H7 (cell line): Measurements from ENCODE around the gene KCNJ9. TPM values are rescaled to one million over a fixed set of nuclear protein-coding genes. Genes with fewer than 3 reads are reported as not detected.

Source experiments
- DNase-seq: peaks from one replicate; pipeline ENCODE4 v3.0.0; 2012
- H3K27me3 ChIP-seq: 2 replicates; pipeline ENCODE4 v1.6.0; 2011; ENCODE audit warnings: mild to moderate bottlenecking, low read length; ENCODE audit not compliant: control insufficient read depth, insufficient read depth
- H3K36me3 ChIP-seq: replicated peaks from 2 replicates; pipeline ENCODE4 v1.5.1; 2011; ENCODE audit warnings: low read length; ENCODE audit not compliant: control insufficient read depth, insufficient read depth
- H3K4me3 ChIP-seq: 2 replicates; pipeline ENCODE4 v1.5.1; 2011; ENCODE audit warnings: low read depth, mild to moderate bottlenecking, control low read depth, low read length, moderate library complexity; ENCODE audit not compliant: insufficient read depth
- total RNA-seq: library from RNA; depleted of rRNA; stranded (reverse); fragments of >200 nt; shearing (Covaris generic); gene quantifications from 2 replicates; pipeline ENCODE4 v1.2.3, GENCODE V29; 2014

The KCNJ9 gene
- total RNA-seq, 1 experiment from 2014 or later, result not detected

DNA sequence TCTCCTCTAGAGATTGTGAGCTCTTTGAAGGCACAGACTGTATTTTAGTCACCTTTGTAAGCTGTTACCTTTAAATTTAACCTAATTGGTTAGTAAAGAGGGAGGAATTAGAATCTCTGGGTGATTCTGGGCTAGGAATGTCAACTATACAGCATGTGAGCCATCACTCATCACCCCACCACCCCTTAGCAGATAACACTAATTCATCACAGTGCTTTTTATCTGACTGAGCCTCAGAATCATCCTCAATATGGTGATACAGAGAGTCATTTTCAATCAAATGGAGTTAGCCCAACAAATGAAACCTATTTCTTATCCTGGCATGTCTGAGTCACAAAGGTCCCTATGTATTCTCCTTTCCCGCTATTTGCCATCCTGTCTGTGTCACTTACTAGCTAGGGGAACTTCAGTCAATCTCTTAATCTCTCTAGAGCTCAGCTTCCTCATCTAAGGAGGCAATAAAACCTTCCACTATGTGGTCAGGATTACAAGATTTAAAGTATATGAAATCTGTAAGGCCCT, 24.6 kb upstream of the KCNJ9 start:
- no peak overlapping the region for H3K4me3 ChIP-seq
- peaks cover 22% of the 10 kb centered on the region; the same call in 1 of the 2 replicates for H3K27me3 ChIP-seq
- no peak for DNase-seq
- H3K36me3 ChIP-seq, result no peaks in the 10 kb centered on the region

DNA sequence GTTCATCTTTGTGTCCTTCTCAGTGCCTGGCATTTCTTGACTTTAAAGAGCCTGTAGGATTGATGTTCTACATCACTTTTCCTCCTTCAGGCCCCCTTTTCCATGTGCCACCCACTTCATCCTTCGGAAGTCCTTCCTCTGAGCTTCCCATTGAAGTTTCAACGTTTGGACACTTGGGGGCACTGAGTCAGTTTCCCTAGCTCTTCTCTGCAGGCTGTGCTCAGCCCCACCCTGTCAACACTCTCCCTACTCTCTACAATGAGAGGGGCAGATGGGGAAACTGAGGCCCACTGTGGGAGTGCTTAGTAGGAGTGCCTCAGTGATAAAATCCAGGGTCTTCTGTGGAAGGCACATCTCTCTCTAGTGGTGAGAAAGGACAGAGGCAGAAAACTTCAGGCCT, 23.3 kb upstream of the KCNJ9 start:
- Histone ChIP-seq H3K36me3 (no peaks in the 10 kb centered on the region), H3K27me3 (peaks cover 16% of the 10 kb centered on the region; the same call in 1 of the 2 replicates), H3K4me3 (no peak overlapping the region)
- peak; percentile 53 for DNase-seq

DNA sequence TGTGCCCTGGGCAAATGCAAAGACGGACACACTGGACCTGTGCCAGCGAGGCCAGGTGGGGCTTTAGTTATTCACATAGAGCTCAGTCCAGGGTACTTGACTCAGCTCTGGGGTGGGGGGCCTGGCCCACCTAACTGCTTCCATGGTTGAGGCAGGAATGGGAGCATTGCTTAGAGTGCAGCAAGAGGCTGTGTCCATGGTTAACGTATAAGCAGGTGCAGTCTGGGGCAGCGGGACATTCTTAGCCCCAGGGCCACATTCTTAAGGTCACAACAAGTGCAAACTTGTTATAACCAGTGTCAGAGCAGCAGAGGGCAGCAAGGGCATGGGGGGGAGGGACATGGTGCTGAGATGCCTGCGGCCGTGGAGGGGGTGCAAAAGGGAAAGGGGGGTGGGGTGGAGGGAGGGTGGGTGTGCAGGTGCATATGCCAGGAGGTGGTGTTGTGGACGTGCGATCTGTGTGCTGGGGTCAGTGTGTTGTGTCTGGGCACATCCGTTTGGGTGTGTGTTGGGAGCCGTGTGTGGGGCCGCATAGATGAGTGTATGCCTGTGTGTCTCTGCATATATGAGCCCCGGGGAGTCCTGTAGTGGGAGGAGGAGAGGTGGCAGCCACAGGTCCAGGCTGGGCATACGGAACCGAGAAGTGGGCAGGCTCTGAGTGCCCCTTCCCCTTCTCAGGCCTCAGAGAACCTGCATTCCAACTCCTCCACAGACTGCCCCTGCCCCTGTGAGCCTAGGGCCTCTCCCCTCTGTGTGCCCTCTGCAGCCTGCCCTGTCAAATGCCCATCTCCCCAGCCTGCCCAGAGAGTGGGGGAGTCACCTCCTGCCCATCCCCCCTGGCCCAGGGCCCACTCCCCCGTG, 19.7 kb upstream of the KCNJ9 start:
- H3K4me3 ChIP-seq, result no peak overlapping the region
- peaks cover 8% of the 10 kb centered on the region; the same call in 1 of the 2 replicates for H3K27me3 ChIP-seq
- DNase-seq, result peak; percentile 80
- H3K36me3 ChIP-seq, result no peaks in the 10 kb centered on the region

DNA sequence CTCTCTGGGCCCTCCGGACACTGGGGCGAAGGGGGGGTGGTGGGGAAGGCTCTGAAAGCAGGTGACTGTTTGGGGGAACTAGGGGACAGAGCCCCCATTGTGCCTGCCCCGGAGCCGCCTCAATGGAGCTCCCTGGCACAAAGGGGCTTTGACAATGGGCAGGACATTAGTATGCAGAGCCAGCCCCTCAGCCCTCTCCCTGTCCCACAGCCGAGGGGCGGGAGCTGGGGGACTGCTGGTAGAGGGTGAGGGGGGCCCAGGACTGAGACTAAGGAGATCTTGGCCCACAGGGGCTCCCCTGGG, 19.2 kb upstream of the KCNJ9 start:
- peaks cover 12% of the 10 kb centered on the region; the same call in 1 of the 2 replicates for H3K27me3 ChIP-seq
- no peaks in the 10 kb centered on the region for H3K36me3 ChIP-seq
- DNase-seq, result peak; percentile 72
- no peak overlapping the region for H3K4me3 ChIP-seq

DNA sequence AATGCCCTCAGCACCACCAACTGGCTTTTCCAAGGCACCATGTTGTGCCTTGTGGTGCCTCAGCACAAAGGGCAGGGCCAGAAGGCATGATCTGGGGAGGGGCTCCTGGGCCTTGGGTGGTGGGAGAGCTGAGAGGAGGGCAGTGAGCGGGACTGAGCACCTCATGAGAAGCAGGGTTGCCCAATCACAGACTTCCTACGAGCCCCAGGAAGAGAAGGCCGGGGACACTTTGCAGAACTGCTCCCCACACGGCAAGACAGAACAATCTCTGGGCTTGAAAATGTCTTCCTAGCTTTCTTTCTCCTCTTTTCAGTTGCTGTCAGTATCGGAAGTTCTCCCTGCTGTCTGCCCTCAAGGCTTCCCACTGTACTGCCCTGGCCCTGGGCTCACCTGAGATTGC, 18.2 kb upstream of the KCNJ9 start:
- DNase-seq, result no peak
- Histone ChIP-seq H3K36me3 (no peaks in the 10 kb centered on the region), H3K4me3 (no peak overlapping the region), H3K27me3 (peaks cover 18% of the 10 kb centered on the region)

DNA sequence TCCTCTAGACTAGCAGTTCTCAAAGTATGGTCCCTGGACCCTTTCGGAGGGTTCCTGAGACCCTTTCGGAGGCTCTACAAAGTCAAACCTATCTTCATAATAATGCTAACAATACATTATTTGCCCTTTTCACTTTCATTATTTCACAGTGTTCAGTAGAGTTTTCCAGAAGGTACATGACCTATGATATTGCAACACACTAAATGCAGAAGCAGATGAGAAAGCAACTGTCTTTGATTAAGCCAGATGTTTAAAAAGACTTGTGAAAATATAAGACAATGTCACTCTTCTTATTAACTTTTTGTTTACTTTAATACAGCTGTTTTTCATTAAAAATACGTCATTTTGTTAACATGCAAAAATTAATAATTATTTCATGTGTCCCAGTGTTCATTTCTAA, 17.2 kb upstream of the KCNJ9 start:
- no peaks in the 10 kb centered on the region for H3K36me3 ChIP-seq
- DNase-seq, result no peak
- peaks cover 28% of the 10 kb centered on the region for H3K27me3 ChIP-seq
- no peak overlapping the region for H3K4me3 ChIP-seq

DNA sequence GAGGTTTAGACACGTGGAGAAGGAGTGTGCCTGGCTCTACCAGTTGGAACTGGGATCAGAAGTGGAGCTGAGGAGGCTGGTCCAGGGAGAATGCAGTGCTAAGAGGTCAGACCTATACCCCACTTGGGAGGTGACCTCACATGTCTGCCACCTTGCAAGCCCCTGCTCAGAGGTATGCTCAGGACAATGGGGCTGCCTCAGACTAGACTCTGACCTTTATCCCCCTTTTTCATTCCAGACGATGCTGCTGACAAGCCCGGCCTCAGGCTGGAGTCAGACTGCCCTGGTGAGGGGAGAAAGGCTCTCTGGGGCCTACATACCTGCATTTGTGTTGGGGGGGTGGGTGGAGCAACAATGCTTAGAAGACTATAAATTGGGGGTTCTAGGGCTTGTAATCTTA, 16.6 kb upstream of the KCNJ9 start:
- Histone ChIP-seq H3K4me3 (no peak overlapping the region), H3K27me3 (peaks cover 32% of the 10 kb centered on the region), H3K36me3 (no peaks in the 10 kb centered on the region)
- no peak for DNase-seq

DNA sequence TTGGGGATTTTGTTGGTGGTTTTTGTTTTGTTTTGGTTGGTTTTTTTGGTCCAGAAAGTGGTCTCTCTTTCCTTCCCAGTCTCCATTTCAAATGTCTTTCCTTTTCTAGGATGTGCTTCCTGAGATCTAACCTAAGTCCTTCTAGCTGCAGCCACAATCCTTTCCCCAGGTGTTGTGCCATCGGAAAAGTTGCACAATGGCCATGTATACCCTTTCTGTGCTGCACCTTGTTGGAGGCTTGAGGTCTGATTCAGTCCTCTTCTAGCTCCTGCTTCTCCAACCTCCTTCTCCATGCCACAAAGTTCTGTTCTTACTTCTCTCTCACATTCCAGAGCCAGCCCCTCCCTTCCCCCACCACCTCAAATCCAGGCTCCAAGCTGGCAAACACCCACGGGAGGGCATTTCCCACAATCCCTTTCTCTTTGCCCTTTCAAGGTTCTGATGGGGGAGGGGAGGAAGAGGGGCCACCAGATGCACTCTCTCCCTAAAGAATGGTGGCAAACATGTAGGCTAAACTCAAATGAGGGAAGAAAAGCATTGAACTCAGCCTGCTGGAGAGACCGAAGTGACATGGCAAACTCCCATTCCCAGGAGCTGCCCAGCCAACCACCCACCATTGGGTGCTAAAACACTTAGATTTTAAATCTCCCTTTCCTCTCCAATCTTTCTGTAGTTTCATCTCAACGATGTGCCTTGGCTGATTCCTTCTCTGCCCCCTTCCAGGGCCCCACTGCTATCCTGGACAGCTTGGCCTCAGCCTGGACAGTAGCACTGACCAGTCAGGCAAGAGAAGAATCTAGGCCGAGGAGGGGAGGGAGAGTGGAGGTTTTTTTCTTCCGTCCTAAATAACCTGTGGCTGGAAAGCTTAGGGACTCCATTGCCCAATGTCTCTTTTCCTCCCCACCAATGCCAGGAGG, 14.3 kb upstream of the KCNJ9 start:
- H3K27me3 ChIP-seq, result peaks cover 51% of the 10 kb centered on the region
- H3K4me3 ChIP-seq, result no peak overlapping the region
- no peaks in the 10 kb centered on the region for H3K36me3 ChIP-seq
- DNase-seq, result no peak

DNA sequence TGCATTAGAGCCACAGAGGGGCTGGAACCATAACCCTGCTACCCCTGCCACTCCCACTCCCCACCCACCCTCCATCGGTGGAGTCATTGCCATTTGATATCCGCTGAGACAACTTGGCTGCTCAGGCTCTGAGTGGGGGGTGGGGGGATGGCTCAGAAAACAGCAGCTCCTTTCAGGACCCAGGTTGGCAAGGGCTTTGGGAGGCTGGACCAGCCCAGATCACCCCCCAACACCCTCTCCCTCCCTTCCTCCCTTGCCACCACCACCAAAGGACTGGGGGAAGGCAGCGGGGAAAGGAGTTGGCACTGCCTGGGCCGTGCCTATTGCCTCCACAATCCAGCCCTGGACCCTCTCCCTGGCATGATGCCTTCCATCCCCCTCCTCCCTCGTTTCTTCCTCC, 13.1 kb upstream of the KCNJ9 start:
- DNase-seq, result no peak
- Histone ChIP-seq H3K36me3 (no peaks in the 10 kb centered on the region), H3K27me3 (peaks cover 53% of the 10 kb centered on the region), H3K4me3 (no peak overlapping the region)

DNA sequence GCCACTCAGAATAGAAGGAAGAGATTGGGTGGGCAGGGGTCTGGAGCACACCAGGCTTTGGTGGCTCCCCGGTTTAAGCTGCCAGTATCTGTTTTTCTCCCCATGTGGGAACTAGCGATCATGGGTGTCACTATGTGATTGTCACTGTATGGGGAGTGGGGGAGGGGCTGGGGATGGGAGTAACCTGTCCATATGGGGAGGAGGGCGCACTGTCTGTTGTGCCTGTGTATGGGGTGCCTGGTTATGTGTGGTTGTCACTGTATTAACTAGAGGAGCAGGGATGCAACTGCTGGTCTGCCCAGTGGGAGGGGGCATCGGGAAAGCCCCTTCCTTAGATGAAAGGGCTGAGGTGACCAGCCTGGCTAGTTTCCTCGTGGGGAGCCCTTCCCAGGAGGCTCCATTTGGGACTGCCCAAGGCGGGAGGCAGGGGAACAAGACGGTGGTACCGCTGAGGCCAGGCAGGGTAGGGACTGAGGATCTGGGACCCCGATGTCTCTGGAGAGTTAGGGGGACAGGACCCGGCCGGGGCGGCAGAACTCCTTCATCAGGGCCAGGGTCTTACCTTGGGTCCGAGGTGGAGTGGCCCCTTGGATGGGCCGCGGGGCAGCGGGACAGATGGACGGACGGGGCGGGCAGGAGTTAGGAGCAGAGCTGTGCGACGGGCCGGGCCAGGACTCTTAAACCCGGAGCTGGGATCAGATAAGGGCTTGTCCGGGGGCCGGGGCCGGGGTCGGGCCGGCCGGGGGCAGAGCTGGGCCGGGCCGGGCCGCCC, 11.7 kb upstream of the KCNJ9 start, which contains the start of gene KCNJ10:
TSS of gene KCNJ10 (minus strand) at position 701 of the 772 bp plus-strand sequence. CDS start 27,628 bp downstream, outside the sequence.
- no peak for DNase-seq
- H3K36me3 ChIP-seq, result no peaks in the 10 kb centered on the region
- peak within 1 kb of the TSS; percentile 57 for H3K4me3 ChIP-seq
- peaks cover 51% of the 10 kb centered on the region for H3K27me3 ChIP-seq

DNA sequence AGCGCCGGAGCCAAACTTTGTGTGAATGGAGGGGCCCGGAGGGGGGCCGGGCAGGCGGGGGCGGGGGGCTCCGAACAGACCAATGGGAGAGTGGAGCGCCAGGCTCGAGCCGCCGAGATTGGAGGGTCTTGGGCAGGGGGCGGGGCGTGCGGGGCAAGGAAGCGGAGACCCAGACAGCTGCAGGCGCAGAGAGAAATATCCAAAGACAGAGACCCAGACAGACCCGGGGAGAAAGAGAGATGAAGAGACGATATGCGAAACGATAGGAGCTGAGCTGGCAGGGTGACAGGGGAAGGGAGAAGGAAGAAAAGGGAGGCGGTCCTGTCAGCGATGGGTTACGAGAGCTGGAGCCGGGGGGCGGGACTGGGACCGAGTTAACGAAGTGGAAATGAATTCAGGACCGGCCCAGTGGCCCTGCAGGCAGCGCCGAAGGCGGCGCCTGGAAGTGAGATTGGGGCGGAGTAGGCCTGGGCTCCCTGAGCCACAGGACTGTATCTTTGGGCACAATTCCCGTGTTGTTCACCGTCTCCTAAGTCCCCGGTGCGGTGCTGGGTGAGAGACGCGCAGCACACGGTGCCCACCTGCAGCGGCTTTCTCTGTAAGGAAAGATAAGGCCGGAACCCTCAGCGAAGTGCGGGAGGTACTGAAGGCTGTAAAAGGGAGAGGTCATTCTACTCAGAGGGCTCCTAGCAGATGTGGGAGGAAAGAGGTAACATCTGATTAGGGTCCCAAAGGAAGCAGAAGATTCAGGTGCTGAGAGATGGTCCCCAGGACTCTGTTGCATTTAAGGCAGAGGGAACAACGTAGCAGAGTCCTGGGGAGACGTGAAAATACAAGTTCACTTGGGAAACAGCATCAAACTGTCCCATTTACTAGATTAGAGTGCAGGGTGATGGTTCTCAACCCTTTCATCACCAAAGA, 10.8 kb upstream of the KCNJ9 start:
- peaks cover 49% of the 10 kb centered on the region for H3K27me3 ChIP-seq
- DNase-seq, result peak; percentile 99
- no peaks in the 10 kb centered on the region for H3K36me3 ChIP-seq
- peak overlapping the region; percentile 57 for H3K4me3 ChIP-seq

DNA sequence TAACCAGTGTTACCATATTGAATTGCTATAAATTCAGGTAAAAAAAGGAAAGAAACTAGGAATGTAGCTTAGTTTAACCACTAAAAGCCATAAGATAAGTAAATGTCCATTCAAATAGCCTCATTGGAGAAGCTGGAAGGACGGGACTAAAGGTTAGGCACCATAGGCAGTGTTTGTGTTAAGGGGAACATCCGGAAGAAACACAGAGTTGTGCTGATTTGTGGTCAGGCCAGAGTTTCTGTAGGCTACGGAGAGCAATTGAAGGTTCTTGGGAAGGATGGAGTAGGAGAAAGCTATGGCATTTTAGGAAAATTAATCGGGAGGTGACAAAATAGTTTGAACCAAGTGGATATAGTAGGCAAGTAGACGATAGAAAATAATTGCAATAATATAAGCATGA, 10.0 kb upstream of the KCNJ9 start:
- Histone ChIP-seq H3K27me3 (peaks cover 49% of the 10 kb centered on the region), H3K36me3 (no peaks in the 10 kb centered on the region), H3K4me3 (no peak overlapping the region)
- DNase-seq, result no peak

DNA sequence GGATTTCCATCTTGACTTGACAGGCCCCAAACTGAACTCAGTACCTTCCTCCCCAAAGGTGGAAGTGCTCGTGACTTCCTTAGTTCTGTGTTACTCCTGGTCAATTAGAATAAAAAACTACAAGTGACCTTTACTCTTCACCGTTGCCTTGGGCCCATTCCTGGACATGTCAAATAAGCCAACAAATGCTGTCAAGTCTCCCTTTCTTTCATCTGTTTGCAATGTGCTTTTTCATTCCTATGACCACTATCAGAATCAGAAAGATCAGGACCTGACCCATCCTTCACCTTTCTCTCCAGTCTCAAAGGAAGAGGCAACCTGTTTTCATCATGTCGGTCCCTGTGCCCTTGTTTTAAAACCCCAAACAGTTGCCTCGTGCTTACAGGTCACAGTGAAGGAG, 6.5 kb upstream of the KCNJ9 start:
- Histone ChIP-seq H3K4me3 (no peak overlapping the region), H3K36me3 (no peaks in the 10 kb centered on the region), H3K27me3 (peaks cover 28% of the 10 kb centered on the region)
- DNase-seq, result no peak
